Fibroblast of the aortic adventitia (primary cell): ENCODE results near the gene TSPAN31. TPM values are rescaled to one million over a fixed set of nuclear protein-coding genes. Genes with fewer than 3 reads are reported as not detected.

Source experiments
- DNase-seq: peaks from one replicate; pipeline ENCODE4 v3.0.0-alpha.2; 2010; ENCODE audit warnings: low read depth
- H3K4me3 ChIP-seq: 2 replicates; pipeline ENCODE4 v1.5.1; 2011; ENCODE audit warnings: low read depth, mild to moderate bottlenecking, control low read depth, low read length, moderate library complexity
- CTCF ChIP-seq: IDR thresholded peaks from 2 replicates; pipeline ENCODE4 v1.5.1; 2011; ENCODE audit warnings: mild to moderate bottlenecking, low read length, control low read depth, inconsistent platforms; ENCODE audit not compliant: insufficient read depth
- total RNA-seq: library from RNA; depleted of rRNA; stranded (reverse); fragments of >200 nt; gene quantifications from 2 replicates; pipeline ENCODE4 v1.2.3, GENCODE V29; 2012; ENCODE audit warnings: low replicate concordance

Gene TSPAN31
- total RNA-seq, 1 donor = 43.9 TPM

GRCh38 chr12:57741844-57742738, 2.7 kb upstream of the TSPAN31 start:
- H3K4me3 ChIP-seq = no peak overlapping the region
- no peak for TF ChIP-seq CTCF
- DNase-seq = no peak

GRCh38 chr12:57743769-57744168, 1.1 kb upstream of the TSPAN31 start:
- no peak for DNase-seq
- no peak overlapping the region for H3K4me3 ChIP-seq
- TF ChIP-seq CTCF = no peak

GRCh38 chr12:57744194-57744776, 554 bp upstream of the TSPAN31 start:
- no peak for TF ChIP-seq CTCF
- peak overlapping the region; percentile 94 for H3K4me3 ChIP-seq
- peak; percentile 90 for DNase-seq

- DNase-seq = no peak
These were observed 644 bp downstream of the TSPAN31 start for GRCh38 chr12:57745485-57745881.

GRCh38 chr12:57746025-57746424, 1.2 kb downstream of the TSPAN31 start:
- peak overlapping the region; percentile 94 for H3K4me3 ChIP-seq
- DNase-seq = no peak
- TF ChIP-seq CTCF = no peak

More at GRCh38 chr12:57745485-57745881, 644 bp downstream of the TSPAN31 start:
- H3K4me3 ChIP-seq = peak overlapping the region; percentile 94
- TF ChIP-seq CTCF = no peak

- no peak for TF ChIP-seq CTCF
- no peak overlapping the region for H3K4me3 ChIP-seq
- DNase-seq = no peak
These were observed 4.2 kb downstream of the TSPAN31 start for GRCh38 chr12:57749061-57749460.
